K562 (cell line): Measurements from ENCODE around the gene ABHD16A. TPM values are rescaled to one million over a fixed set of nuclear protein-coding genes. Genes with fewer than 3 reads are reported as not detected.
A peak's percentile ranks its signal among the peaks of the same experiment; 100 is the strongest.

Source experiments
- ARHGAP35 ChIP-seq: fragments of 450-650 bp; IDR thresholded peaks from 2 replicates; pipeline ENCODE4 v1.6.1; 2018; ENCODE audit not compliant: partially characterized antibody
- ARID1B ChIP-seq: fragments of 450-650 bp; IDR thresholded peaks from 2 replicates; pipeline ENCODE4 v1.6.1; 2016; ENCODE audit warnings: antibody characterized with exemption, mild to moderate bottlenecking, inconsistent platforms
- ARID3A ChIP-seq: IDR thresholded peaks from 2 replicates; pipeline ENCODE4 v1.6.1; 2012; ENCODE audit warnings: low read depth, low read length, improper control_type of control experiment, borderline replicate concordance
- CTCF ChIP-seq, 3 experiments: IDR thresholded peaks in 2 of 3; conservative IDR thresholded peaks in 1 of 3; 2 replicates each; pipeline ENCODE4 v1.5.1; 2011 to 2012; ENCODE audit warnings: low read length in 3 of 3, mild to moderate bottlenecking in 3 of 3, control low read depth in 2 of 3, improper control_type of control experiment in 1 of 3, inconsistent platforms in 1 of 3, low read depth in 1 of 3, mixed read lengths in 1 of 3, moderate library complexity in 1 of 3; ENCODE audit not compliant: insufficient read depth in 2 of 3
- DLX4 ChIP-seq: fragments of 250-450 bp; sonication (Bioruptor Pico); IDR thresholded peaks from 2 replicates; pipeline ENCODE4 v1.6.1; 2021; ENCODE audit warnings: mild to moderate bottlenecking
- HEY1 ChIP-seq: fragments of 250-450 bp; sonication (Bioruptor Pico); IDR thresholded peaks from 2 replicates; pipeline ENCODE4 v1.5.0; 2020; ENCODE audit warnings: mild to moderate bottlenecking, moderate library complexity, borderline replicate concordance
- KAT7 ChIP-seq: sonication (generic); formaldehyde crosslinking; IDR thresholded peaks from 2 replicates; pipeline ENCODE4 v1.8.0; 2022; ENCODE audit warnings: missing genetic modification reagents, mild to moderate bottlenecking, borderline replicate concordance
- KLF6 ChIP-seq: fragments of 250-450 bp; sonication (Bioruptor Pico); IDR thresholded peaks from 2 replicates; pipeline ENCODE4 v1.4.0; 2020; ENCODE audit warnings: mild to moderate bottlenecking, moderate library complexity, borderline replicate concordance
- MYC ChIP-seq, 2 experiments: fragments of 250-450 bp in 1 of 2; sonication (Bioruptor Pico) in 1 of 2; IDR thresholded peaks; 2 replicates each; pipeline versions ENCODE4 v1.5.1 to v1.6.1; 2012 to 2021; ENCODE audit warnings: low read depth in 2 of 2, borderline replicate concordance in 1 of 2, improper control_type of control experiment in 1 of 2, low read length in 1 of 2, mild to moderate bottlenecking in 1 of 2, moderate library complexity in 1 of 2
- NCOR1 ChIP-seq: fragments of 450-650 bp; IDR thresholded peaks from 2 replicates; pipeline ENCODE4 v1.6.1; 2016; ENCODE audit warnings: mild to moderate bottlenecking, moderate library complexity
- PHF20 ChIP-seq: fragments of 450-650 bp; IDR thresholded peaks from 2 replicates; pipeline ENCODE4 v1.6.1; 2018; ENCODE audit not compliant: partially characterized antibody
- POLR2H ChIP-seq: IDR thresholded peaks from 2 replicates; pipeline ENCODE4 v1.6.1; 2016; ENCODE audit warnings: missing genetic modification characterization, low read depth, mild to moderate bottlenecking, control low read depth, missing compliant biosample characterization, moderate library complexity
- POLR3A ChIP-seq: IDR thresholded peaks from 2 replicates; pipeline ENCODE4 v1.6.1; 2011; ENCODE audit warnings: borderline replicate concordance, mild to moderate bottlenecking, moderate library complexity; ENCODE audit not compliant: insufficient read length, insufficient read depth; ENCODE audit errors: extremely low read depth
- STAT5A ChIP-seq: IDR thresholded peaks from 2 replicates; pipeline ENCODE4 v1.6.1; 2012; ENCODE audit warnings: low read length, inconsistent platforms, borderline replicate concordance
- TAF1 ChIP-seq: IDR thresholded peaks from 2 replicates; pipeline ENCODE4 v1.6.1; 2011; ENCODE audit warnings: mild to moderate bottlenecking, low read length, moderate library complexity; ENCODE audit not compliant: insufficient read depth, control insufficient read depth, severe bottlenecking; ENCODE audit errors: extremely low read depth
- ZFP30 ChIP-seq: fragments of 250-450 bp; sonication (Bioruptor Pico); IDR thresholded peaks from 2 replicates; pipeline ENCODE4 v1.8.0; 2022; ENCODE audit warnings: moderate library complexity, mild to moderate bottlenecking, inconsistent platforms, borderline replicate concordance
- ZNF274 ChIP-seq: IDR thresholded peaks from 2 replicates; pipeline ENCODE4 v1.6.1; 2011; ENCODE audit warnings: low read depth, mild to moderate bottlenecking, low read length, moderate library complexity, borderline replicate concordance
- polyA plus RNA-seq, 8 experiments: library from polyadenylated mRNA; depleted of rRNA in 4 of 8; stranded (reverse) in 5 of 8; unstranded in 3 of 8; fragments of >200 nt; fragmentation: Nextera tagmentation in 2 of 8; fragmentation: Illumina TruSeq in 1 of 8; extraction: Ambion mirVana in 2 of 8; extraction: Trizol in 1 of 8; gene quantifications; 2 replicates each; pipeline versions ENCODE4 v1.2.1 to v1.2.3, GENCODE V29; 2011 to 2014; ENCODE audit warnings: inconsistent platforms in 1 of 8, missing spikeins in 1 of 8
- total RNA-seq, 7 experiments: library from RNA; depleted of rRNA in 6 of 7; stranded (reverse); fragments of >200 nt in 6 of 7; fragmentation: Illumina TruSeq in 2 of 7; extraction: Trizol in 2 of 7; gene quantifications; 2 replicates each; pipeline versions ENCODE4 v1.2.1 to v1.2.3, GENCODE V29; 2011 to 2021; ENCODE audit warnings: low replicate concordance in 1 of 7
- TF ChIP-seq, protein P1 (sequence below): fragments of 450-650 bp; IDR thresholded peaks from 2 replicates; pipeline ENCODE4 v1.6.1; 2016; ENCODE audit warnings: missing biosample characterization, missing genetic modification characterization
- TF ChIP-seq, protein P2 (sequence below): fragments of 250-450 bp; sonication (Bioruptor Pico); IDR thresholded peaks from 2 replicates; pipeline ENCODE4 v1.4.0; 2020; ENCODE audit warnings: mild to moderate bottlenecking, moderate library complexity, borderline replicate concordance

Gene ABHD16A
- total and polyA plus RNA-seq, 9 of the 15 experiments (the other 6 are each of a cell fraction or from before 2014, with no cell fraction given), result 25.8 to 120 (median 81.6) TPM

- TF ChIP-seq ARID3A, result no peak
- no peak for TF ChIP-seq ARID1B
- TF ChIP-seq KAT7 (CRISPR knock-in tag), result 0 out of 2 replicates have a peak, but pooled peaks have one; percentile 73
- TF ChIP-seq KLF6 (CRISPR knock-in tag), result no peak
- no peak for TF ChIP-seq HEY1 (CRISPR knock-in tag)
- no peak for TF ChIP-seq DLX4
- no peak for TF ChIP-seq POLR2H (tag)
- TF ChIP-seq, protein P1, sequence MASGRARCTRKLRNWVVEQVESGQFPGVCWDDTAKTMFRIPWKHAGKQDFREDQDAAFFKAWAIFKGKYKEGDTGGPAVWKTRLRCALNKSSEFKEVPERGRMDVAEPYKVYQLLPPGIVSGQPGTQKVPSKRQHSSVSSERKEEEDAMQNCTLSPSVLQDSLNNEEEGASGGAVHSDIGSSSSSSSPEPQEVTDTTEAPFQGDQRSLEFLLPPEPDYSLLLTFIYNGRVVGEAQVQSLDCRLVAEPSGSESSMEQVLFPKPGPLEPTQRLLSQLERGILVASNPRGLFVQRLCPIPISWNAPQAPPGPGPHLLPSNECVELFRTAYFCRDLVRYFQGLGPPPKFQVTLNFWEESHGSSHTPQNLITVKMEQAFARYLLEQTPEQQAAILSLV (tag), result no peak
- TF ChIP-seq MYC (IDR thresholded peaks at IDR 0.05; ENCODE audit: low read depth, low read length), result peak; percentile 75; the same call in 1 of the 2 replicates
- TF ChIP-seq MYC (CRISPR knock-in tag; IDR thresholded peaks at IDR 0.05; ENCODE audit: borderline replicate concordance, low read depth), result no peak
- TF ChIP-seq PHF20, result no peak
- no peak for TF ChIP-seq ZNF274
- TF ChIP-seq CTCF (IDR thresholded peaks at IDR 0.05 in 2 of 3, conservative IDR thresholded peaks at IDR 0.05 in 1 of 3; ENCODE audit: insufficient read depth in 2 of 3, low read depth in 1 of 3, low read length in 3 of 3), result no peak; a peak in 1 of 6 replicates
- TF ChIP-seq ARHGAP35, result no peak
- TF ChIP-seq, protein P2, sequence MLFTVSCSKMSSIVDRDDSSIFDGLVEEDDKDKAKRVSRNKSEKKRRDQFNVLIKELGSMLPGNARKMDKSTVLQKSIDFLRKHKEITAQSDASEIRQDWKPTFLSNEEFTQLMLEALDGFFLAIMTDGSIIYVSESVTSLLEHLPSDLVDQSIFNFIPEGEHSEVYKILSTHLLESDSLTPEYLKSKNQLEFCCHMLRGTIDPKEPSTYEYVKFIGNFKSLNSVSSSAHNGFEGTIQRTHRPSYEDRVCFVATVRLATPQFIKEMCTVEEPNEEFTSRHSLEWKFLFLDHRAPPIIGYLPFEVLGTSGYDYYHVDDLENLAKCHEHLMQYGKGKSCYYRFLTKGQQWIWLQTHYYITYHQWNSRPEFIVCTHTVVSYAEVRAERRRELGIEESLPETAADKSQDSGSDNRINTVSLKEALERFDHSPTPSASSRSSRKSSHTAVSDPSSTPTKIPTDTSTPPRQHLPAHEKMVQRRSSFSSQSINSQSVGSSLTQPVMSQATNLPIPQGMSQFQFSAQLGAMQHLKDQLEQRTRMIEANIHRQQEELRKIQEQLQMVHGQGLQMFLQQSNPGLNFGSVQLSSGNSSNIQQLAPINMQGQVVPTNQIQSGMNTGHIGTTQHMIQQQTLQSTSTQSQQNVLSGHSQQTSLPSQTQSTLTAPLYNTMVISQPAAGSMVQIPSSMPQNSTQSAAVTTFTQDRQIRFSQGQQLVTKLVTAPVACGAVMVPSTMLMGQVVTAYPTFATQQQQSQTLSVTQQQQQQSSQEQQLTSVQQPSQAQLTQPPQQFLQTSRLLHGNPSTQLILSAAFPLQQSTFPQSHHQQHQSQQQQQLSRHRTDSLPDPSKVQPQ (CRISPR knock-in tag), result no peak
- no peak; the same call in 1 of the 2 replicates for TF ChIP-seq STAT5A
- TF ChIP-seq ZFP30 (CRISPR knock-in tag), result no peak
- no peak for TF ChIP-seq NCOR1
- TF ChIP-seq POLR3A, result no peak
- TF ChIP-seq TAF1, result no peak
Observed at GRCh38 chr6:31651602-31652191, 51.4 kb downstream of the ABHD16A start (continued).
